ENCODE measurements around the gene IFNG-AS1.

DNA sequence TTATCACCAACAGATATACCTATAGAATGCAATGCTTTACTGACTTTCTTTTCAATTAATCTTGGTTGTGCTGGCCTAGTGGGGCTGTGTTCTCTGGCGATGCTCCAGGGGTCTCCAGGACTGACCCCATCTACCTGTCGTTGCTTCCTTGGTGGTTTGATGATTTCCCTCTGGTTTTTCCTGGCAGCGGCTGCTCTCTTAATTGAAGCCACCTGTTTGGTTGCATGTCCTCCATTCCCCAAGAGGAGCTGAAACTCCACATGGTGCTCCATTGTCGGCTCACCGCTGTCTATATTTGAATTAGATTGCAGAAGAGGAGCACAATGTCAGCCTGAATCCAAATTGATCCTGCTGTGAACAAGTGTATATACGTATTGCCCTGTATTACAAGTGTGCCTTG lies 7.1 kb upstream of the IFNG-AS1 start:
- no peak for TF ChIP-seq POLR2A (IDR thresholded peaks at IDR 0.05)
- TF ChIP-seq, protein P1, sequence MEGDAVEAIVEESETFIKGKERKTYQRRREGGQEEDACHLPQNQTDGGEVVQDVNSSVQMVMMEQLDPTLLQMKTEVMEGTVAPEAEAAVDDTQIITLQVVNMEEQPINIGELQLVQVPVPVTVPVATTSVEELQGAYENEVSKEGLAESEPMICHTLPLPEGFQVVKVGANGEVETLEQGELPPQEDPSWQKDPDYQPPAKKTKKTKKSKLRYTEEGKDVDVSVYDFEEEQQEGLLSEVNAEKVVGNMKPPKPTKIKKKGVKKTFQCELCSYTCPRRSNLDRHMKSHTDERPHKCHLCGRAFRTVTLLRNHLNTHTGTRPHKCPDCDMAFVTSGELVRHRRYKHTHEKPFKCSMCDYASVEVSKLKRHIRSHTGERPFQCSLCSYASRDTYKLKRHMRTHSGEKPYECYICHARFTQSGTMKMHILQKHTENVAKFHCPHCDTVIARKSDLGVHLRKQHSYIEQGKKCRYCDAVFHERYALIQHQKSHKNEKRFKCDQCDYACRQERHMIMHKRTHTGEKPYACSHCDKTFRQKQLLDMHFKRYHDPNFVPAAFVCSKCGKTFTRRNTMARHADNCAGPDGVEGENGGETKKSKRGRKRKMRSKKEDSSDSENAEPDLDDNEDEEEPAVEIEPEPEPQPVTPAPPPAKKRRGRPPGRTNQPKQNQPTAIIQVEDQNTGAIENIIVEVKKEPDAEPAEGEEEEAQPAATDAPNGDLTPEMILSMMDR (IDR thresholded peaks at IDR 0.05), result no peak
